ENCODE data around the gene ABCD3.
"Not testable (repeated sequence)": the region's sequence is repeated elsewhere in the genome, so short reads cannot be mapped to it uniquely, and the experiment has no call there.

GRCh38 chr1:94443067-94443466 is 24.9 kb downstream of the ABCD3 start:
- TF ChIP-seq POLR2A, POLR2AphosphoS5 (IDR thresholded peaks at IDR 0.05): not testable (repeated sequence)
